ENCODE measurements around the gene HAPLN2.
A peak's percentile ranks its signal among the peaks of the same experiment; 100 is the strongest.

HAPLN2 gene

DNA sequence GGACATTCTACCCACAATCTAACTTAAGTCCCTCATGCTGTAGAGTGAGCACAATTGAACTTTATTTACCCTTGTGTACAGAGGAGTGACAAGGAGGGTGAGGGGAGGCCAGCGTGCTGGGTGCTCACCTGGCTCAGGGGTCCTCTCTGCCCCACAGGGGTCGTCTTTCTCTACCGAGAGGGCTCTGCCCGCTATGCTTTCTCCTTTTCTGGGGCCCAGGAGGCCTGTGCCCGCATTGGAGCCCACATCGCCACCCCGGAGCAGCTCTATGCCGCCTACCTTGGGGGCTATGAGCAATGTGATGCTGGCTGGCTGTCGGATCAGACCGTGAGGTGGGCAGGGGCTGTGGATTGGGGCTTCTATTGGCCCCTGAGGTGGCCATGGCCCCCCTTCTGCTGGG lies 28.1 kb downstream of the HAPLN2 start:
- no peak overlapping the region for H3K27ac ChIP-seq
- no peak overlapping the region for H3K4me3 ChIP-seq (ENCODE audit: low read depth, low read length)
- H3K27me3 ChIP-seq (ENCODE audit: insufficient read depth, low read depth, severe bottlenecking), result peaks cover 2% of the 10 kb centered on the region
- H3K9me3 ChIP-seq (ENCODE audit: severe bottlenecking), result no peaks in the 10 kb centered on the region
- H3K36me3 ChIP-seq, result no peaks in the 10 kb centered on the region
- DNase-seq, result no peak
- TF ChIP-seq, protein P1, sequence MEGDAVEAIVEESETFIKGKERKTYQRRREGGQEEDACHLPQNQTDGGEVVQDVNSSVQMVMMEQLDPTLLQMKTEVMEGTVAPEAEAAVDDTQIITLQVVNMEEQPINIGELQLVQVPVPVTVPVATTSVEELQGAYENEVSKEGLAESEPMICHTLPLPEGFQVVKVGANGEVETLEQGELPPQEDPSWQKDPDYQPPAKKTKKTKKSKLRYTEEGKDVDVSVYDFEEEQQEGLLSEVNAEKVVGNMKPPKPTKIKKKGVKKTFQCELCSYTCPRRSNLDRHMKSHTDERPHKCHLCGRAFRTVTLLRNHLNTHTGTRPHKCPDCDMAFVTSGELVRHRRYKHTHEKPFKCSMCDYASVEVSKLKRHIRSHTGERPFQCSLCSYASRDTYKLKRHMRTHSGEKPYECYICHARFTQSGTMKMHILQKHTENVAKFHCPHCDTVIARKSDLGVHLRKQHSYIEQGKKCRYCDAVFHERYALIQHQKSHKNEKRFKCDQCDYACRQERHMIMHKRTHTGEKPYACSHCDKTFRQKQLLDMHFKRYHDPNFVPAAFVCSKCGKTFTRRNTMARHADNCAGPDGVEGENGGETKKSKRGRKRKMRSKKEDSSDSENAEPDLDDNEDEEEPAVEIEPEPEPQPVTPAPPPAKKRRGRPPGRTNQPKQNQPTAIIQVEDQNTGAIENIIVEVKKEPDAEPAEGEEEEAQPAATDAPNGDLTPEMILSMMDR (IDR thresholded peaks at IDR 0.05; ENCODE audit: low read depth, low read length), result no peak

- Histone ChIP-seq H3K4me3 (ENCODE audit: low read depth, low read length) (no peak overlapping the region), H3K27me3 (ENCODE audit: insufficient read depth, low read depth, severe bottlenecking) (no peaks in the 10 kb centered on the region), H3K27ac (peak overlapping the region; percentile 51), H3K36me3 (no peaks in the 10 kb centered on the region), H3K9me3 (ENCODE audit: severe bottlenecking) (no peaks in the 10 kb centered on the region)
- DNase-seq, result no peak
- TF ChIP-seq, protein P1 (IDR thresholded peaks at IDR 0.05; ENCODE audit: low read depth, low read length), result no peak
These were observed 29.3 kb downstream of the HAPLN2 start for GRCh38 chr1:156648496-156648895.

DNA sequence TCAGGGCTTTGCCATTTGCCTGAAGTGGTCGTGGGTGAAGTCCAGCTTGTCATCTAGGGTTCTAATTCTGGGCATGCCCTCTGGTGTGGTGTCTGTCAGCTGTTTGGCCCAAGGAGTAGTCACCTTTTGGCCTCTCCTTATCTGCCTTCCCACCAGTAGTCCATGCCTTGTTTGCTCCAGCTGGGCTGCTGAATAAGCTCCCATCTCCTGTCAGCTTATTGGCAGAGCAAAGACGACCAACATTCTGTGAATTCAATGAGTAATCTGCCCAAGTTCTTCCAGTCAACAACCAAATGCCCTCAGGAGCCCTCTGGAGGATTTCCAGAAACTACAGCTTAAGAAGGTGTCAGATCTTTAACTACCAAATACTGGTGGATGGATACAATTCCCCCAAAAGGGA lies 29.7 kb downstream of the HAPLN2 start:
- peak overlapping the region; percentile 51 for H3K27ac ChIP-seq
- TF ChIP-seq, protein P1 (IDR thresholded peaks at IDR 0.05; ENCODE audit: low read depth, low read length), result no peak
- H3K9me3 ChIP-seq (ENCODE audit: severe bottlenecking), result no peaks in the 10 kb centered on the region
- peak; percentile 81 for DNase-seq
- H3K4me3 ChIP-seq (ENCODE audit: low read depth, low read length), result no peak overlapping the region
- no peaks in the 10 kb centered on the region for H3K36me3 ChIP-seq
- no peaks in the 10 kb centered on the region for H3K27me3 ChIP-seq (ENCODE audit: insufficient read depth, low read depth, severe bottlenecking)

GRCh38 chr1:156652131-156652991 lies 33.1 kb downstream of the HAPLN2 start:
- Histone ChIP-seq H3K27me3 (ENCODE audit: insufficient read depth, low read depth, severe bottlenecking) (no peaks in the 10 kb centered on the region), H3K9me3 (ENCODE audit: severe bottlenecking) (no peaks in the 10 kb centered on the region), H3K4me3 (ENCODE audit: low read depth, low read length) (no peak overlapping the region), H3K36me3 (no peaks in the 10 kb centered on the region), H3K27ac (no peak overlapping the region)
- DNase-seq, result no peak
- TF ChIP-seq, protein P1 (IDR thresholded peaks at IDR 0.05; ENCODE audit: low read depth, low read length), result no peak

- Histone ChIP-seq H3K4me3 (ENCODE audit: low read depth, low read length) (no peak overlapping the region), H3K9me3 (ENCODE audit: severe bottlenecking) (no peaks in the 10 kb centered on the region), H3K36me3 (no peaks in the 10 kb centered on the region), H3K27ac (no peak overlapping the region), H3K27me3 (ENCODE audit: insufficient read depth, low read depth, severe bottlenecking) (no peaks in the 10 kb centered on the region)
- TF ChIP-seq, protein P1 (IDR thresholded peaks at IDR 0.05; ENCODE audit: low read depth, low read length), result no peak
- no peak for DNase-seq
These were observed 33.8 kb downstream of the HAPLN2 start for GRCh38 chr1:156652992-156653355.

DNA sequence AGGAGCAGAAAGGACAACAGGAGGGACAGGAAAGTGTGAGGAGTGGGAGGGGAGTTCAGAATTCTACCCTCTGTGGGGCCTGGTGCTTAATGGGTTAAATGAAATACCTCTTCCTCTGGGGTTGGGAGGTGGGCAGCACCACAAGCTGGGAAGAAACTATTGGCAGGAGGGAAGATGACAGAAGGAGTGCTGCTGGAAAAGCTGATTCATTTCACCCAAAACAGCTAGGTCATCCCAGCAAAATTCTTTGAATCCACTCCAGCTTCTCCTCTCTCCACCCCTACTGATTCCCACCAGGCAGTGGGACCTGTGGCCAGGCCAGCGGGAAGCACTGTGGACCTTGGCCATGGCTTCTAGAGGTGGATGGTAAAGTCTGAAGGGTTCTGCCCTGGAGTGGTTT lies 35.5 kb downstream of the HAPLN2 start:
- TF ChIP-seq, protein P1 (IDR thresholded peaks at IDR 0.05; ENCODE audit: low read depth, low read length), result no peak
- DNase-seq, result no peak
- no peaks in the 10 kb centered on the region for H3K36me3 ChIP-seq
- H3K27ac ChIP-seq, result peak overlapping the region; percentile 83
- no peak overlapping the region for H3K4me3 ChIP-seq (ENCODE audit: low read depth, low read length)
- no peaks in the 10 kb centered on the region for H3K27me3 ChIP-seq (ENCODE audit: insufficient read depth, low read depth, severe bottlenecking)
- no peaks in the 10 kb centered on the region for H3K9me3 ChIP-seq (ENCODE audit: severe bottlenecking)

Data from WERI-Rb-1 (cell line).